Endothelial cell (in vitro differentiated cells): ENCODE data around the gene EFNA5. TPM values are rescaled to one million over a fixed set of nuclear protein-coding genes. Genes with fewer than 3 reads are reported as not detected.

Experiments
- DNase-seq: peaks from one replicate; pipeline ENCODE4 v3.0.0; 2021; ENCODE audit warnings: low spot score
- H3K27ac Mint-ChIP-seq: one replicate; pipeline ENCODE4 v1.8.0; 2021; ENCODE audit warnings: mixed read lengths, inconsistent platforms; ENCODE audit not compliant: unreplicated experiment
- H3K27me3 Mint-ChIP-seq: one replicate; pipeline ENCODE4 v1.8.0; 2021; ENCODE audit warnings: mild to moderate bottlenecking, moderate library complexity, mixed read lengths, inconsistent platforms; ENCODE audit not compliant: unreplicated experiment
- H3K36me3 Mint-ChIP-seq: one replicate; pipeline ENCODE4 v1.8.0; 2021; ENCODE audit warnings: mild to moderate bottlenecking, low read depth, mixed read lengths, inconsistent platforms; ENCODE audit not compliant: unreplicated experiment
- H3K4me1 Mint-ChIP-seq: one replicate; pipeline ENCODE4 v1.8.0; 2021; ENCODE audit warnings: mild to moderate bottlenecking, mixed read lengths, inconsistent platforms; ENCODE audit not compliant: unreplicated experiment
- H3K4me3 Mint-ChIP-seq: one replicate; pipeline ENCODE4 v1.8.0; 2021; ENCODE audit warnings: mild to moderate bottlenecking, mixed read lengths, inconsistent platforms; ENCODE audit not compliant: unreplicated experiment
- H3K9me3 Mint-ChIP-seq: one replicate; pipeline ENCODE4 v1.8.0; 2021; ENCODE audit warnings: mixed read lengths, inconsistent platforms; ENCODE audit not compliant: unreplicated experiment
- total RNA-seq: library from RNA; stranded (reverse); fragmentation: NEBNext Ultra II Directional; extraction: Animal tissue kit (Norgen Biotek cat#: 25700); gene quantifications from one replicate; pipeline ENCODE4 v1.2.1, GENCODE V29; 2021; ENCODE audit not compliant: unreplicated experiment
- TF ChIP-seq, protein P1 (sequence below): fragments of 200-600 bp; sonication (generic); IDR thresholded peaks from one replicate; pipeline ENCODE4 v1.5.0; 2021; ENCODE audit warnings: antibody characterized with exemption; ENCODE audit not compliant: unreplicated experiment

EFNA5 gene
- total RNA-seq, 1 donor from 2014 or later: 8.8 TPM

DNA sequence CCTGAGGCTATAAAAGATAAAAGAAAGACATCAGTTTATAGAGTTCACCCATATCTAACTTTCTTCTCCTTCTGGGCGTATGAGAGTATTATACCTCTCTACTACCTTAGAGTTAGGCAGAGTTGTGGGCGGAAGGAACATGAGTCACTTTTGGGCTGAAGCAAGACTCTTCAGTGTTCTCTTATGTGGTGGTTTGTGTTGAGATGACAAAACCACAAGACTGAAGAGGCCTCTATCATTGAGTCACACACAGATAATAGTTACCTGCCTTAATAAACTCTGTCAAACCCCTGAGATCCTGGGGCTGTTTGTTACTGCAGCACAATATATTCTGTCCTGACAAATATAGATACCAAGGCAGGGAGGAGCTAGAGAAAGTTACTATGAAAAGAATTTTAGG lies 184.2 kb downstream of the EFNA5 start:
- Mint-ChIP-seq H3K4me3 (no peak overlapping the region), H3K9me3 (no peaks in the 10 kb centered on the region), H3K27ac (no peak overlapping the region), H3K27me3 (no peaks in the 10 kb centered on the region), H3K4me1 (peaks cover 7% of the 10 kb centered on the region), H3K36me3 (no peaks in the 10 kb centered on the region)
- no peak for DNase-seq
- TF ChIP-seq, protein P1, sequence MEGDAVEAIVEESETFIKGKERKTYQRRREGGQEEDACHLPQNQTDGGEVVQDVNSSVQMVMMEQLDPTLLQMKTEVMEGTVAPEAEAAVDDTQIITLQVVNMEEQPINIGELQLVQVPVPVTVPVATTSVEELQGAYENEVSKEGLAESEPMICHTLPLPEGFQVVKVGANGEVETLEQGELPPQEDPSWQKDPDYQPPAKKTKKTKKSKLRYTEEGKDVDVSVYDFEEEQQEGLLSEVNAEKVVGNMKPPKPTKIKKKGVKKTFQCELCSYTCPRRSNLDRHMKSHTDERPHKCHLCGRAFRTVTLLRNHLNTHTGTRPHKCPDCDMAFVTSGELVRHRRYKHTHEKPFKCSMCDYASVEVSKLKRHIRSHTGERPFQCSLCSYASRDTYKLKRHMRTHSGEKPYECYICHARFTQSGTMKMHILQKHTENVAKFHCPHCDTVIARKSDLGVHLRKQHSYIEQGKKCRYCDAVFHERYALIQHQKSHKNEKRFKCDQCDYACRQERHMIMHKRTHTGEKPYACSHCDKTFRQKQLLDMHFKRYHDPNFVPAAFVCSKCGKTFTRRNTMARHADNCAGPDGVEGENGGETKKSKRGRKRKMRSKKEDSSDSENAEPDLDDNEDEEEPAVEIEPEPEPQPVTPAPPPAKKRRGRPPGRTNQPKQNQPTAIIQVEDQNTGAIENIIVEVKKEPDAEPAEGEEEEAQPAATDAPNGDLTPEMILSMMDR: no peak

DNA sequence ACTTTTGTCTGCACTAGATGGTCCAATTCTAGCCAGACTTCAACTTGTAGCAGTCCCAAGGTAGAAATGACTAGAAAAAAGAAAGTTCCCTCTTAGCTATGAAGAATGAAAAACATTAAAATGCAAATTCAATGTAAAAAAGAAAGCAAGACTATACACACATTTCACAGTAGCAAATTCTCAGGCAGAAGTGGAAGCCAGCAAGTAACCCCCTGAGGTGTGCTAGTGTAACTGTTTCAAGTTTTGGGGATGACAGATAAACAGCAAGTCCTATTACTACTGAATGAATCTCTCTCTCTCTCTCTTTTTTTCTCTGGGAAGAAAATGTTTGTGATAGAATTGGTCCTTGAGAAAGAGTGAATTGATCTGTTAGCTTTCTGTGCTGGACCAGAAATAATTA lies 185.6 kb downstream of the EFNA5 start:
- H3K27me3 Mint-ChIP-seq: no peaks in the 10 kb centered on the region
- peaks cover 17% of the 10 kb centered on the region for H3K4me1 Mint-ChIP-seq
- H3K27ac Mint-ChIP-seq: no peak overlapping the region
- no peak for DNase-seq
- TF ChIP-seq, protein P1: no peak
- no peaks in the 10 kb centered on the region for H3K9me3 Mint-ChIP-seq
- no peaks in the 10 kb centered on the region for H3K36me3 Mint-ChIP-seq
- H3K4me3 Mint-ChIP-seq: no peak overlapping the region

DNA sequence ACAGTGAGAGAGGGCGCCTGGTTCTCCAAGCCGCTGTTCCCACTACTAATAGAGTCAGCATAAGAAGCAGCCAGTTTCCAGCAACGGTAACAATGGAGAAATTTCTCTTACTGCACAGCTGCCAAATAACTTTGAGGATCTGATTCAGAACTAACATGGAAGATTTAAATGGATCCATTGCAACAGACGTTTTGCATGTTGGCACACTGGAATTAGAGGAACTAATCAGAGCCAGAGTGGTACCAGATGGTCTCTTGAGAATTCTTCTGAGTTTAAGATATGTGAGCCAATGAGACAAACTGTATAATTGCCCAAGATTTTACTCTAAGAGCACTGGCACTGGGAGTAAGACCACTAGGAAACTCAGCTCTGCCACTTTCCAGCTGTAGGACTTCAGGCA lies 186.5 kb downstream of the EFNA5 start:
- peaks cover 17% of the 10 kb centered on the region for H3K4me1 Mint-ChIP-seq

DNA sequence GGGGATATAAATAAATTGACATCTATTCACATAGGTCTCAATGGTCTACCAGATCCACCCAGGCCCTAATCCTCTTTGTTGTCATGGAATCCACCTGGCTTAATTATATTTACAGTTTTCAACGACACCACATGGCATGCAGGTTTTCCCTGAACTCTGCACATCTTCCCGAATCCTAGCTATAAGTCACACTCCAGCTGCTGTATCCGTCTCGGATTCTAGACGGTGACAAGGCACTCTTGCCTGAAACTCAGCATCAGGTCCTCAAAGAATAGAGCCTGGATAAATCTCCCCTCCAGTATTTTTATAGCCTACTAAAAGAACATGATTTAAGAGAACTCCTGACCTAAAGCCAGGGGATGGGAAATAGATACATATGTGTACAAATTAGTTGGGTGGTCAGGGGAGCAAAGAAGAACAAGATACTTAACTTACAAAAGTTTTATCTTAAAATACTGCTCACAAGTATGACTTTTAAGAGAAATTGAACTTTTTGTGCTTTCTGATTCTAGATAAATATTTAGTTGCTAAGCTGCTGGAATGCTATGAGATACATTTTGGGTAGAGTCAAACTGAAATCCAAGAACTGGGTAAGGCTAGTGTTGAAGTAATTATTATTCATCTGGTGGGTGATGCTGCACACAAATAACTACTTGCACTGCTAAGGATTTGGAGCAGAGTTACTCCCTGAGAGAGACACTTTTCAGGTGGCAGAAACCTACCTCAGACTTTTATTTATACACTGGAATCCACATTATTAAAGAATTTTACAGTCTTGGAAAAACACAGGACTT lies 187.3 kb downstream of the EFNA5 start:
- TF ChIP-seq, protein P1: no peak
- H3K4me3 Mint-ChIP-seq: no peak overlapping the region
- H3K9me3 Mint-ChIP-seq: no peaks in the 10 kb centered on the region
- peaks cover 17% of the 10 kb centered on the region for H3K4me1 Mint-ChIP-seq
- DNase-seq: no peak
- H3K36me3 Mint-ChIP-seq: no peaks in the 10 kb centered on the region
- H3K27ac Mint-ChIP-seq: no peak overlapping the region
- H3K27me3 Mint-ChIP-seq: no peaks in the 10 kb centered on the region

More for the DNA sequence above, 186.5 kb downstream of the EFNA5 start:
- Mint-ChIP-seq H3K27me3 (no peaks in the 10 kb centered on the region), H3K36me3 (no peaks in the 10 kb centered on the region), H3K4me3 (no peak overlapping the region), H3K9me3 (no peaks in the 10 kb centered on the region), H3K27ac (no peak overlapping the region)
- TF ChIP-seq, protein P1: no peak
- no peak for DNase-seq

DNA sequence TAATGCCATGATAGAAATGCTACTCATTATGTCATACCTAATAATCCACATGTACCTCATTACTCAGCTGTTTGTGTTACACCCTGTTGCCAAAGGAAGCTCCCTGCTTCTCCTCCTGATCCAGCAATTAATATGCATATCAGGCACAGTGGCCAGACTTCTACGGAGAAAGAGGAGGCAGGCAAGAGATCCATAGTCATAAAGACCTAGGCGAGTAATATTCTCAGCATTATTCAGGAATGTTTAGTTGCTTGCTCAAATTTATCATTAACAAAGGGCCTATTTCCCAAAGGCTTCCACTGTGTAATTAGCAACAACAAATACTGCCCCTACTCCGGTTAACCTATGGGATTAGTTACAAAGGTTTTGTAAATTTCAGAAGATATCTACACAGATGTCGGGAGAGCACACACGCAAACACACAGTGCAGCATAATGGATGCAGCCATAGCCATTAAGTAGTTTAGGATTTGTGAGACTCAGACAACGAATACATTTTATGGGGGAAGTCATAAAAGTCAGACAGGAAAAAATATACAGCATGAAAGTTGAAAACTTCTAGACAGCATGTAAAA lies 192.6 kb downstream of the EFNA5 start:
- H3K27me3 Mint-ChIP-seq: no peaks in the 10 kb centered on the region
- H3K27ac Mint-ChIP-seq: no peak overlapping the region
- no peak overlapping the region for H3K4me3 Mint-ChIP-seq
- H3K4me1 Mint-ChIP-seq: peaks cover 9% of the 10 kb centered on the region
- no peaks in the 10 kb centered on the region for H3K36me3 Mint-ChIP-seq
- TF ChIP-seq, protein P1: no peak
- H3K9me3 Mint-ChIP-seq: no peaks in the 10 kb centered on the region
- no peak for DNase-seq
